PC-3 (cell line): ENCODE results near the gene RTN4RL1.

Source experiments
- CTCF ChIP-seq: fragments of 300-600 bp; sonication (generic); conservative IDR thresholded peaks from 2 replicates; pipeline ENCODE4 v1.5.1; 2017; ENCODE audit warnings: antibody characterized with exemption, low read depth, mild to moderate bottlenecking, low read length
- EZH2 ChIP-seq: fragments of 300-600 bp; sonication (generic); IDR thresholded peaks from one replicate; pipeline ENCODE4 v1.6.1; 2017; ENCODE audit warnings: antibody characterized with exemption, mild to moderate bottlenecking, low read length; ENCODE audit not compliant: unreplicated experiment

- peak; percentile 60 for TF ChIP-seq CTCF
- TF ChIP-seq EZH2, result no peak
Measured at GRCh38 chr17:2053380-2054261, 28.5 kb upstream of the RTN4RL1 start.
